ENCODE data around the gene FOXS1. TPM values are rescaled to one million over a fixed set of nuclear protein-coding genes. Genes with fewer than 3 reads are reported as not detected.

Gene FOXS1
- total RNA-seq, 1 experiment from 2014 or later, result not detected

GRCh38 chr20:31861385-31862156 is 16.2 kb upstream of the FOXS1 start:
- Histone ChIP-seq H4K20me1 (ENCODE audit: low read length) (no peaks in the 10 kb centered on the region), H3K27me3 (ENCODE audit: low read length) (peaks cover 13% of the 10 kb centered on the region), H2AFZ (ENCODE audit: low read length) (peak overlapping the region; percentile 93), H3K4me2 (ENCODE audit: low read length) (peak overlapping the region; percentile 98), H3K4me3 (ENCODE audit: low read length) (peak overlapping the region; percentile 75), H3K36me3 (ENCODE audit: low read depth, low read length) (no peaks in the 10 kb centered on the region), H3K4me1 (ENCODE audit: insufficient read depth, low read length) (peaks cover 6% of the 10 kb centered on the region), H3F3A (ENCODE audit: low read length, unreplicated experiment) (no peaks in the 10 kb centered on the region), H3K79me2 (ENCODE audit: low read length) (no peaks in the 10 kb centered on the region), H3K9me2 (replicated peaks; ENCODE audit: low read length) (no peaks in the 10 kb centered on the region; the same call in 1 of the 2 replicates), H3K9ac (ENCODE audit: low read length) (no peak overlapping the region), H3K27ac (ENCODE audit: low read length) (no peak overlapping the region), H3K9me3 (ENCODE audit: low read length) (no peaks in the 10 kb centered on the region)
- intact Hi-C loops (cut with micrococcal nuclease), result no loop called here
- peak; percentile 75 for ATAC-seq
- POLR2A ChIA-PET (ENCODE audit: unreplicated experiment), result no interaction called here
- TF ChIP-seq CTCF (conservative IDR thresholded peaks at IDR 0.05; ENCODE audit: low read depth, low read length), result no peak
- TF ChIP-seq EZH2 (IDR thresholded peaks at IDR 0.05; ENCODE audit: low read length, unreplicated experiment), result peak; percentile 29
- DNase-seq, result peak; percentile 53
- no TSS peak for BruUV-seq (replicated peaks)
- CTCF ChIA-PET, result no interaction called here

- H3K36me3 ChIP-seq (ENCODE audit: low read depth, low read length), result no peaks in the 10 kb centered on the region
- H3K27ac ChIP-seq (ENCODE audit: low read length), result no peak overlapping the region
- no peaks in the 10 kb centered on the region for H4K20me1 ChIP-seq (ENCODE audit: low read length)
- peak overlapping the region; percentile 75 for H3K4me3 ChIP-seq (ENCODE audit: low read length)
- TF ChIP-seq EZH2phosphoT487 (IDR thresholded peaks at IDR 0.05; ENCODE audit: borderline replicate concordance, low read length) (no peak), EZH2 (IDR thresholded peaks at IDR 0.05; ENCODE audit: low read length, unreplicated experiment) (no peak)
- no peaks in the 10 kb centered on the region for H3F3A ChIP-seq (ENCODE audit: low read length, unreplicated experiment)
- H3K9me2 ChIP-seq (replicated peaks; ENCODE audit: low read length), result no peaks in the 10 kb centered on the region
- H3K9me3 ChIP-seq (ENCODE audit: low read length), result no peaks in the 10 kb centered on the region
- intact Hi-C loops (cut with micrococcal nuclease), result no loop called here
- peak; percentile 57 for ATAC-seq
- H3K4me2 ChIP-seq (ENCODE audit: low read length), result peak overlapping the region; percentile 98
- no peak for DNase-seq
- ChIA-PET POLR2A (ENCODE audit: unreplicated experiment) (no interaction called here), CTCF (no interaction called here)
- peaks cover 6% of the 10 kb centered on the region for H3K4me1 ChIP-seq (ENCODE audit: insufficient read depth, low read length)
- no peak overlapping the region for H3K9ac ChIP-seq (ENCODE audit: low read length)
- peaks cover 18% of the 10 kb centered on the region for H3K27me3 ChIP-seq (ENCODE audit: low read length)
- H3K79me2 ChIP-seq (ENCODE audit: low read length), result no peaks in the 10 kb centered on the region
- BruUV-seq (replicated peaks), result no TSS peak
- peak overlapping the region; percentile 93 for H2AFZ ChIP-seq (ENCODE audit: low read length)
Observed at GRCh38 chr20:31861135-31861384, 15.7 kb upstream of the FOXS1 start.

GRCh38 chr20:31860390-31861134 is 15.2 kb upstream of the FOXS1 start:
- POLR2A ChIA-PET (ENCODE audit: unreplicated experiment), result interaction anchor here (0.7 kb wide), 1 partner anchor 14 kb away, joined by 3 read pairs; no protein-coding TSS in a partner anchor
- ATAC-seq (peak; percentile 63), DNase-seq (peak; percentile 61)
- Histone ChIP-seq H3K27me3 (ENCODE audit: low read length) (peaks cover 19% of the 10 kb centered on the region), H4K20me1 (ENCODE audit: low read length) (no peaks in the 10 kb centered on the region), H3K9ac (ENCODE audit: low read length) (no peak overlapping the region), H3K4me3 (ENCODE audit: low read length) (peak overlapping the region; percentile 75), H3K9me3 (ENCODE audit: low read length) (no peaks in the 10 kb centered on the region), H3K79me2 (ENCODE audit: low read length) (no peaks in the 10 kb centered on the region), H3K27ac (ENCODE audit: low read length) (no peak overlapping the region), H3K36me3 (ENCODE audit: low read depth, low read length) (no peaks in the 10 kb centered on the region), H2AFZ (ENCODE audit: low read length) (peak overlapping the region; percentile 93), H3K4me2 (ENCODE audit: low read length) (peak overlapping the region; percentile 98), H3K9me2 (replicated peaks; ENCODE audit: low read length) (no peaks in the 10 kb centered on the region), H3K4me1 (ENCODE audit: insufficient read depth, low read length) (peaks cover 6% of the 10 kb centered on the region), H3F3A (ENCODE audit: low read length, unreplicated experiment) (no peaks in the 10 kb centered on the region)
- no TSS peak for BruUV-seq (replicated peaks)
- TF ChIP-seq EZH2phosphoT487 (IDR thresholded peaks at IDR 0.05; ENCODE audit: borderline replicate concordance, low read length) (no peak), CTCF (conservative IDR thresholded peaks at IDR 0.05; ENCODE audit: low read depth, low read length) (no peak), EZH2 (IDR thresholded peaks at IDR 0.05; ENCODE audit: low read length, unreplicated experiment) (no peak)
- intact Hi-C loops (cut with micrococcal nuclease), result no loop called here
- CTCF ChIA-PET, result no interaction called here
